Kidney capillary endothelial cell (primary cell): ENCODE data around the gene FGFRL1.

Source experiments
- DNase-seq: peaks from one replicate; pipeline ENCODE4 v3.0.0-alpha.2; 2018; ENCODE audit warnings: low spot score

The FGFRL1 gene

GRCh38 chr4:1075809-1076699, 64.6 kb downstream of the FGFRL1 start:
- DNase-seq: no peak
